Naive thymus-derived CD4-positive, alpha-beta T cell (primary cell): ENCODE measurements around the gene PREB. TPM values are rescaled to one million over a fixed set of nuclear protein-coding genes. Genes with fewer than 3 reads are reported as not detected.

Experiments used
- ATAC-seq: fragments of 150-1000 bp; cut with Tn5 transposase; 2 replicates; pipeline ENCODE4 v1.10.0; 2021; ENCODE audit warnings: mild to moderate bottlenecking, moderate library complexity
- CTCF ChIA-PET: fragments of 350-600 bp; sonication (Branson Sonifier 250); formaldehyde crosslinking; loops from one replicate; lab custom pipeline; 2021; ENCODE audit warnings: antibody characterized with exemption; lab: Charles Lee
- POLR2A ChIA-PET: fragments of 350-600 bp; sonication (Branson Sonifier 250); formaldehyde crosslinking; loops from one replicate; lab custom pipeline; 2021; ENCODE audit warnings: antibody characterized with exemption, inconsistent platforms; lab: Charles Lee
- DNase-seq, 9 donors: peaks; one replicate each; pipeline versions ENCODE4 v3.0.0 to v3.0.0-alpha.2; 2020 to 2022; ENCODE audit warnings: mixed read lengths in 1 of 9
- H3K27ac ChIP-seq: one replicate; pipeline ENCODE4 v1.7.0; 2013; ENCODE audit warnings: mild to moderate bottlenecking, low read depth, low read length, moderate library complexity
- H3K27me3 ChIP-seq, 2 donors: one replicate each; pipeline ENCODE4 v1.7.0; 2013; ENCODE audit warnings: low read length in 2 of 2, mild to moderate bottlenecking in 2 of 2, moderate library complexity in 2 of 2; ENCODE audit not compliant: control insufficient read depth in 2 of 2, insufficient read depth in 2 of 2
- H3K36me3 ChIP-seq, 3 experiments: 1 replicate in 2 of 3; 2 replicates in 1 of 3; pipeline ENCODE4 v1.7.0; 2013; ENCODE audit warnings: low read length in 3 of 3, mild to moderate bottlenecking in 3 of 3, moderate library complexity in 1 of 3; ENCODE audit not compliant: insufficient read depth in 3 of 3, control insufficient read depth in 2 of 3
- H3K4me1 ChIP-seq, 2 donors: one replicate each; pipeline ENCODE4 v1.7.0; 2013; ENCODE audit warnings: low read length in 2 of 2, mild to moderate bottlenecking in 2 of 2, moderate library complexity in 1 of 2; ENCODE audit not compliant: control insufficient read depth in 2 of 2, insufficient read depth in 2 of 2
- H3K4me3 ChIP-seq: 2 replicates; pipeline ENCODE4 v1.7.0; 2013; ENCODE audit warnings: mild to moderate bottlenecking, low read length
- H3K9me3 ChIP-seq, 3 experiments: 1 replicate in 2 of 3; 2 replicates in 1 of 3; pipeline ENCODE4 v1.7.0; 2013; ENCODE audit warnings: low read length in 3 of 3; ENCODE audit not compliant: control insufficient read depth in 2 of 3
- H3K27ac Mint-ChIP-seq, 9 donors: one replicate each; pipeline ENCODE4 v1.8.0; 2020 to 2022; ENCODE audit warnings: mixed read lengths in 9 of 9, mild to moderate bottlenecking in 8 of 9, moderate library complexity in 5 of 9, inconsistent platforms in 2 of 9
- H3K27me3 Mint-ChIP-seq, 5 donors: one replicate each; pipeline ENCODE4 v1.8.0; 2021 to 2022; ENCODE audit warnings: mixed read lengths in 5 of 5, mild to moderate bottlenecking in 1 of 5
- H3K36me3 Mint-ChIP-seq, 5 donors: one replicate each; pipeline ENCODE4 v1.8.0; 2020 to 2022; ENCODE audit warnings: mixed read lengths in 5 of 5, mild to moderate bottlenecking in 3 of 5, inconsistent platforms in 1 of 5
- H3K4me1 Mint-ChIP-seq, 7 donors: one replicate each; pipeline ENCODE4 v1.8.0; 2020 to 2022; ENCODE audit warnings: mixed read lengths in 7 of 7, mild to moderate bottlenecking in 3 of 7, inconsistent platforms in 1 of 7
- H3K4me3 Mint-ChIP-seq, 10 donors: one replicate each; pipeline ENCODE4 v1.8.0; 2020 to 2022; ENCODE audit warnings: mild to moderate bottlenecking in 10 of 10, mixed read lengths in 10 of 10, moderate library complexity in 6 of 10, inconsistent platforms in 2 of 10
- H3K9me3 Mint-ChIP-seq, 11 donors: one replicate each; pipeline ENCODE4 v1.8.0; 2020 to 2022; ENCODE audit warnings: mixed read lengths in 11 of 11, mild to moderate bottlenecking in 4 of 11, inconsistent platforms in 1 of 11, moderate library complexity in 1 of 11
- intact Hi-C, 2 donors: fragments of 100-400 bp; cut with micrococcal nuclease; formaldehyde crosslinking; loops; one replicate each; pipeline ENCODE4 v1.15.1; 2023
- polyA plus RNA-seq, 2 donors: library from polyadenylated mRNA; unstranded; fragments of 300-500 nt; fragmentation: Illumina TruSeq; gene quantifications; one replicate each; pipeline ENCODE4 v1.2.3, GENCODE V29; 2021
- total RNA-seq, 6 experiments: library from RNA in 5 of 6; stranded (reverse) in 5 of 6; gene quantifications; 1 replicate in 5 of 6; 2 replicates in 1 of 6; pipeline ENCODE4 v1.2.3 and lab custom pipeline; 2021 to 2026

Gene PREB
- total and polyA plus RNA-seq, 7 experiments from 2014 or later = 25.4 to 72.3 (median 53.2) TPM

DNA sequence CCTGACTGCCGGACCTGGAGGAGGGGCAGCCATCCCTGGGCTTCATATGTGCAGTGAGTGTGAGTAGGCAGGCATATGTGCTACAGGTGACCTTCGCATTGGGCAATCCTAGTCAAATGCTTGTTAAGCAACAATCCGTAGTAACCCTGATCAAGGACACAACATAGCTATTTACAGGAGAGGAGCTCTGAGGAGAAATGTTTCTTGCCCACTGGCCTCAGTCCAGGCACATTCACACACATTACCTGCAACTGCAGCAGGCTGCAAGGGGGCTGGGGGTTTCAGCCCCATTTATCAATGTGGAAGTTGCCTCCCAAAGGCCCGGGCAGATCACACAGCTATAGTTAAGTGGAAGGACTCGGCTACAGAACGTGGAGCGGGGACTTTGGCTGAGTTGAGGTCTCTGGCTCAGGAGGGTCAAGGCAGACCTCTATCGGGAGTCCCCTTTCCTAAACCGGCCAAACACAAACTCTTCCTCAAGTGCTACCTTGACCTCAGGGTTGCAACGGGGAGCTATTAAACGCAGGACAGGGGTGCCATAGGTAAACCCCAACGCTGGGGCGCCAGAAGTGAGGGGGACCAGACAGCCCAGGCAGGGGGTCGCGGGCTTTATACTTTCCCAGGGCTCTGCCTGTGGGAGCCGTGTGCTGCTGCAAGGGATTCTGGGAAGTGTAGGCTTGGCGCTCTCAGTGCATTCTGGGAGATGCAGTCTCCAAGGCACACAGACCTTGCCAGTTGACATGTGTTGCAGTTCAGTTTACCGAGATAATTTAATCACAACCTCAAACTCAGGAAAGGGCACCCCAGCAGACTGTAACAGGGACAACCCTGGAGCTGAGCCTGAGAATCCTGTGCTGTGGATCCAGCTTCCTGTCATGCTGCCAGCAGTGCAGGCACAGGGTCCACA, 38.4 kb downstream of the PREB start:
- ATAC-seq (peak; percentile 80), DNase-seq (peak in 4 of 9 donors; percentile 21 to 44 (median 39))
- H3K36me3 Mint-ChIP-seq = no peaks in the 10 kb centered on the region
- H3K9me3 Mint-ChIP-seq = no peaks in the 10 kb centered on the region
- H3K27me3 Mint-ChIP-seq = no peaks in the 10 kb centered on the region
- POLR2A ChIA-PET = interaction anchor here (0.6 to 2.9 kb wide), 4 partner anchors 9 to 175 kb away, joined by 3 to 18 read pairs (median 4); partner anchors contain the start of genes ABHD1 and KHK
- Histone ChIP-seq H3K27me3 (no peaks in the 10 kb centered on the region), H3K9me3 (no peaks in the 10 kb centered on the region), H3K27ac (no peak overlapping the region), H3K36me3 (no peaks in the 10 kb centered on the region), H3K4me1 (peaks cover 0 to 4% of the 10 kb centered on the region in 2 donors), H3K4me3 (peak overlapping the region; percentile 25)
- peaks cover 9 to 16% (median 11%) of the 10 kb centered on the region in 7 donors for H3K4me1 Mint-ChIP-seq
- intact Hi-C loops = loop anchor here in 1 of 2 donors (1.0 kb wide), 1 partner anchor 10 kb away; the partner anchor contains the start of gene KHK
- CTCF ChIA-PET = interaction anchor here (0.6 to 1.3 kb wide), 6 partner anchors 16 to 514 kb away, joined by 3 to 4 read pairs (median 3); no protein-coding TSS in a partner anchor
- H3K27ac Mint-ChIP-seq = peak overlapping the region in 2 of 9 donors; percentile 25 to 41
- H3K4me3 Mint-ChIP-seq = peak overlapping the region in 9 of 10 donors; percentile 29 to 76 (median 67)

DNA sequence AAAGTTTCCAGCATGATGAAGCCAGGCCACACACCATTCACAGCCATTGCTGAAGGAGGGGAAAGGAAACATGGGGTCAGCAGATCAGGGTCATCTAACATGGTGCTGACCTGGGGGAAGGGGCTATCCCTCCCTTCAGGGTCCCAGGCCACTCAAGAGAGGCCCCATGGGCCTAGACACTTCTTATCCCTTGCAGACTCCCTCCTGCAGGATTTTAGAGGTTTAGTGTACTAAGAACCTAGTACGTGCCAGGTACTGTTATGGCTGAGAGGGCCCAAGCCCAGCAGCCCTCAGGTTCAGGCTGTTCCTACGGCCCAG, 39.0 kb downstream of the PREB start:
- intact Hi-C loops = no loop called here
- POLR2A ChIA-PET = interaction anchor here (2.9 kb wide), 1 partner anchor 9 kb away, joined by 18 read pairs; the partner anchor contains the start of gene KHK
- CTCF ChIA-PET = interaction anchor here (1.3 kb wide), 1 partner anchor 18 kb away, joined by 3 read pairs; no protein-coding TSS in a partner anchor

DNA sequence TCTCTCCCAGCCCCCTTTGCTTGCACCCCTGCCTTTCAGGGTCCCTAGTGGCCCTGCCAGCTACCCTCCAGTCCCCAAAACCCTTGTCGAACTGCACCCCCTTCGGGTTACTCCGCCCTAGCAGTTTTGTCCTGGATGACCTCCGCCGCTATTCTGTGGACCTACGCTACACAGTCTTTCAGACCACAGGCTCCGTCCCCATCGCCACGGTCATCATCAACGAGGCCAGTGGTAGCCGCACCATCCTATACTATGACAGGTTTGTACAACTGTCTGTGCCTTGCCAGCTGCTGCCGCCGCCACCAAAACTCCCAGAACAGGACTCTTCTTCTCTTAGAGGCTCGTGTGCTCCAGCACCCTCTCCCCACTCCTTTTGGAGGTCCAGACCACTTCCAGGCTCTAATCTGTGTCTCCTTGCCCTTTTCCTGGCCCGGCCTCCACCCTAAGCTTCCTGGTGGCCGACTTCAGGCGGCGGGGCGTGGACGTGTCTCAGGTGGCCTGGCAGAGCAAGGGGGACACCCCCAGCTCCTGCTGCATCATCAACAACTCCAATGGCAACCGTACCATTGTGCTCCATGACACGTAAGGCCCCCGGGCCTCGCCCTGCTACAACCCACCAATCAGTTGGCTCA, 40.0 kb downstream of the PREB start:
- Mint-ChIP-seq H3K4me1 (peaks cover 9 to 20% (median 14%) of the 10 kb centered on the region in 7 donors), H3K9me3 (no peaks in the 10 kb centered on the region), H3K4me3 (no peak overlapping the region), H3K27ac (peak overlapping the region in 1 of 9 donors; percentile 62), H3K27me3 (no peaks in the 10 kb centered on the region), H3K36me3 (no peaks in the 10 kb centered on the region)
- intact Hi-C loops = no loop called here
- ChIA-PET POLR2A (no interaction called here), CTCF (no interaction called here)
- DNase-seq = no peak
- Histone ChIP-seq H3K4me1 (peaks cover 0 to 4% of the 10 kb centered on the region in 2 donors), H3K36me3 (no peaks in the 10 kb centered on the region), H3K27me3 (no peaks in the 10 kb centered on the region), H3K9me3 (no peaks in the 10 kb centered on the region), H3K27ac (no peak overlapping the region), H3K4me3 (no peak overlapping the region)
- ATAC-seq = no peak

More for the DNA sequence above, 39.0 kb downstream of the PREB start:
- Mint-ChIP-seq H3K36me3 (no peaks in the 10 kb centered on the region), H3K27ac (no peak overlapping the region), H3K9me3 (no peaks in the 10 kb centered on the region), H3K4me3 (peak overlapping the region in 5 of 10 donors; percentile 1 to 76 (median 67)), H3K27me3 (no peaks in the 10 kb centered on the region), H3K4me1 (peaks cover 9 to 16% (median 11%) of the 10 kb centered on the region in 7 donors)
- Histone ChIP-seq H3K27ac (no peak overlapping the region), H3K27me3 (no peaks in the 10 kb centered on the region), H3K9me3 (no peaks in the 10 kb centered on the region), H3K4me3 (no peak overlapping the region), H3K4me1 (peaks cover 0 to 4% of the 10 kb centered on the region in 2 donors), H3K36me3 (no peaks in the 10 kb centered on the region)
- ATAC-seq (no peak), DNase-seq (no peak)

DNA sequence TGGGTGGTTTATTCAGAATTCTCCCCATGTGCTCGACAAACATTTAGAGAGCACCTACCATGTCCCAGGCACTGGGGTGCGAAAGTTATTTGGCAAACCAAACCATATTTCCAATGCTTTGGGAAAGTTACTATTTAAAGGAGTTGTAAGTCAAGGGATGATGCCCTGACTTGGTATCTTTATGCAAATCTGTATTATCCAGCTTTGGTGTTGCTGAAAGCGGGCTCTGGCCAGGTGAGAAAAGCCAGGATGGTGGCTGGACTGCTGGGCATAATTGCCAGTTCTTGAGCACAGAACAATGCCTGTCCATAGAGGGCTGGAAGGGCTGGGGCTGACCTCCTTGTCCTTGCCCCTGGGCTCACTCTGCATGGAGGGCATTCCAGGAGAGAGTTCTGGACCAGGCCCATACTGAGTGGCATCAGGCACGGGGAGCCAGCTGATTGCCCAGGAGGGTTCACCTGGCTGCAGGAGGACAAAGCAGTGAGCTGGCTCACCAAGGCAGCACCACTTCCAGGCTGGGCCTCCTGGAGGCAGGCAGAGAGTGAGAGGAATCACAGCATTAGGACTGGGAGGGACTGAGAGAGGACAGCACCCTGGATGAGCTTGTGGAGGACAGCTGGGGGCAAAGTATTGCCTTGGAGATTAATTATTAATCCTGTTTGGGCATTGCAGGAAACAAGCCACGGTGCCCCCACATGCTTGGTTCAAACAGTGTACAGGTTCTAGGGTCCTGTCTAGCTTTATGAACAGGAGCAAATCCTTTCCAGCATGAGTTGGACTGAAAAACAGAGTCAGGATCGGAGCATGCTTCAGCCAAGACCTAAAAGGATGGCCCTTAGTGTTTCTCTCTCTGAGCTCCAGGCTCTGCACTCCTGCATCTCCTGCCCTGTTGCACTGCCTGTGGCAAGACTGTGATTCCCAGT, 40.7 kb downstream of the PREB start:
- Histone ChIP-seq H3K4me3 (no peak overlapping the region), H3K27me3 (no peaks in the 10 kb centered on the region), H3K4me1 (peaks cover 0 to 4% of the 10 kb centered on the region in 2 donors), H3K9me3 (no peaks in the 10 kb centered on the region), H3K27ac (no peak overlapping the region), H3K36me3 (no peaks in the 10 kb centered on the region)
- Mint-ChIP-seq H3K36me3 (no peaks in the 10 kb centered on the region), H3K4me1 (peaks cover 9 to 24% (median 15%) of the 10 kb centered on the region in 7 donors), H3K27ac (no peak overlapping the region), H3K4me3 (no peak overlapping the region), H3K27me3 (no peaks in the 10 kb centered on the region), H3K9me3 (no peaks in the 10 kb centered on the region)
- DNase-seq = no peak
- intact Hi-C loops = no loop called here
- POLR2A ChIA-PET = no interaction called here
- no peak for ATAC-seq
- CTCF ChIA-PET = no interaction called here

DNA sequence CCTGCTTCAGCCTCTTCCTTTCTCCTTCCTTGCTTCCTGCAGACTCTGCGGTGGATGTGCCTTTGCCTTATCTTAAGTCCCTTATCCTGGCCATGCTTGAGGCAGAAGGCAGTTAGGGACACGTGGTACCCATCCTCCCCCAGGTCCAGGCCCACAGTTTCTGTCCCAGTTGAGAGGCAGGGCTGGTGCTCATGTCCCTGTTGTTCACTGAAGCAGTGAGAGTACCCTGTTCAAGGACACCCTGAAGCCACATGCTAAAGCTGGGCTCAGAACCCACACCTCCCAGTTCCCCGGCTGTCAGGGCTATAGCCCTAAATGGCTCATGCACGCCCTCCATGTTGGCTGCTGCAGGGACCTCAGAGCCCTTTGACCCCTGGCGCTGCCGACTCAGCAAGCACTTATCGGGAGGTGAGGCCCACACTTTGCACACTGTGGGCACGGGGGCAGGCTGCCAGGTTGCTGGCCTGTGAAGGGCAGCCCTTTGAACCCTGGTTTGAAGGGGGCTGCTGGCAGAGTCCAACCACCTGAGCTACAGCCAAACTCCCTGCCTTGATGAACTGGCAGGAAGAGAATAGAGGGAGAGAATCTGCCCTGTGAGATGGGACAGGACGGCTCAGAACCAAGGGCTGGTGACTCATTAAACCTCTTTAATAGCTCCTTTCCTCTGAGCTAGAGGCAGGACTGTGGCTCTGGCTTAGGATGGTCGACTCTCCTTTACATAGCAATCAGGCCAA, 41.6 kb downstream of the PREB start:
- H3K4me3 Mint-ChIP-seq = no peak overlapping the region
- no peaks in the 10 kb centered on the region for H3K27me3 ChIP-seq
- H3K27ac Mint-ChIP-seq = no peak overlapping the region
- intact Hi-C loops = no loop called here
- H3K9me3 Mint-ChIP-seq = no peaks in the 10 kb centered on the region
- no peaks in the 10 kb centered on the region for H3K36me3 ChIP-seq
- peaks cover 0 to 4% of the 10 kb centered on the region in 2 donors for H3K4me1 ChIP-seq
- H3K9me3 ChIP-seq = no peaks in the 10 kb centered on the region
- CTCF ChIA-PET = interaction anchor here (0.6 kb wide), 1 partner anchor 211 kb away, joined by 3 read pairs; no protein-coding TSS in a partner anchor
- ATAC-seq (no peak), DNase-seq (no peak)
- H3K36me3 Mint-ChIP-seq = no peaks in the 10 kb centered on the region
- no peak overlapping the region for H3K27ac ChIP-seq
- peaks cover 10 to 30% (median 18%) of the 10 kb centered on the region in 7 donors for H3K4me1 Mint-ChIP-seq
- POLR2A ChIA-PET = interaction anchor here (12.0 kb wide), 1 partner anchor 39 kb away, joined by 106 read pairs; the partner anchor contains the start of gene AGBL5
- no peaks in the 10 kb centered on the region for H3K27me3 Mint-ChIP-seq
- no peak overlapping the region for H3K4me3 ChIP-seq
